K562 (cell line): ENCODE measurements around the gene SMIM12. TPM values are rescaled to one million over a fixed set of nuclear protein-coding genes. Genes with fewer than 3 reads are reported as not detected.

ENCODE experiments used
- ARID2 ChIP-seq: fragments of 450-650 bp; IDR thresholded peaks from 2 replicates; pipeline ENCODE4 v1.6.1; 2017; ENCODE audit warnings: antibody characterized with exemption, mild to moderate bottlenecking
- ELK1 ChIP-seq: sonication (generic); formaldehyde crosslinking; IDR thresholded peaks from 2 replicates; pipeline ENCODE4 v1.8.1; 2022; ENCODE audit warnings: missing genetic modification reagents
- ESRRA ChIP-seq: fragments of 450-650 bp; IDR thresholded peaks from 2 replicates; pipeline ENCODE4 v1.6.1; 2014; ENCODE audit warnings: low read depth, mild to moderate bottlenecking, moderate library complexity, borderline replicate concordance
- ESRRB ChIP-seq: fragments of 250-450 bp; sonication (Bioruptor Pico); IDR thresholded peaks from 2 replicates; pipeline ENCODE4 v1.5.0; 2020; ENCODE audit warnings: mild to moderate bottlenecking, moderate library complexity, borderline replicate concordance
- FOXK1 ChIP-seq: sonication (generic); formaldehyde crosslinking; IDR thresholded peaks from 2 replicates; pipeline ENCODE4 v1.8.0; 2022; ENCODE audit warnings: missing genetic modification reagents, mild to moderate bottlenecking, borderline replicate concordance
- HBP1 ChIP-seq: fragments of 450-650 bp; formaldehyde crosslinking; IDR thresholded peaks from 2 replicates; pipeline ENCODE4 v1.4.0; 2022; ENCODE audit warnings: missing genetic modification characterization
- HDAC6 ChIP-seq: IDR thresholded peaks from 2 replicates; pipeline ENCODE4 v1.6.1; 2012; ENCODE audit warnings: low read depth, mild to moderate bottlenecking, control low read depth, inconsistent platforms, low read length, moderate library complexity
- NFIX ChIP-seq: fragments of 250-450 bp; sonication (Bioruptor Pico); IDR thresholded peaks from 2 replicates; pipeline ENCODE4 v1.4.0; 2020; ENCODE audit warnings: low read depth, mild to moderate bottlenecking, moderate library complexity
- OTX1 ChIP-seq: fragments of 450-650 bp; formaldehyde crosslinking; IDR thresholded peaks from 2 replicates; pipeline ENCODE4 v1.4.0; 2022; ENCODE audit warnings: mild to moderate bottlenecking
- RBM22 ChIP-seq: fragments of 200-400 bp; formaldehyde crosslinking; IDR thresholded peaks from 2 replicates; pipeline ENCODE4 v1.6.1; 2018; ENCODE audit warnings: low read length, low read depth; ENCODE audit not compliant: poor library complexity, severe bottlenecking
- RFX1 ChIP-seq: fragments of 450-650 bp; IDR thresholded peaks from 2 replicates; pipeline ENCODE4 v1.6.1; 2016; ENCODE audit warnings: mild to moderate bottlenecking, moderate library complexity
- SREBF1 ChIP-seq: fragments of 150-350 bp; IDR thresholded peaks from 2 replicates; pipeline ENCODE4 v1.6.1; 2014; ENCODE audit warnings: antibody characterized with exemption, low read depth, low read length, borderline replicate concordance
- SRSF3 ChIP-seq: fragments of 200-400 bp; formaldehyde crosslinking; IDR thresholded peaks from 2 replicates; pipeline ENCODE4 v1.6.1; 2016; ENCODE audit warnings: mild to moderate bottlenecking, low read length, moderate library complexity; ENCODE audit not compliant: insufficient read depth
- STAT5B ChIP-seq: fragments of 250-450 bp; sonication (Bioruptor Pico); IDR thresholded peaks from 2 replicates; pipeline ENCODE4 v1.8.0; 2021; ENCODE audit warnings: mild to moderate bottlenecking, inconsistent platforms
- TCF3 ChIP-seq: sonication (generic); formaldehyde crosslinking; IDR thresholded peaks from 2 replicates; pipeline ENCODE4 v1.4.0; 2020; ENCODE audit warnings: mild to moderate bottlenecking, missing genetic modification reagents
- XRCC3 ChIP-seq: fragments of 450-650 bp; IDR thresholded peaks from 2 replicates; pipeline ENCODE4 v1.6.1; 2017; ENCODE audit warnings: mild to moderate bottlenecking, moderate library complexity
- ZNF143 ChIP-seq: sonication (generic); formaldehyde crosslinking; IDR thresholded peaks from 2 replicates; pipeline ENCODE4 v1.9.0; 2022; ENCODE audit warnings: mild to moderate bottlenecking, missing genetic modification reagents
- ZNF175 ChIP-seq: fragments of 200-800 bp; sonication (Bioruptor generic); IDR thresholded peaks from 2 replicates; pipeline ENCODE4 v1.6.1; 2016; ENCODE audit warnings: low read depth, mild to moderate bottlenecking, missing genetic modification characterization, missing compliant biosample characterization
- ZNF436 ChIP-seq: fragments of 250-450, 450-650 bp; sonication (Bioruptor Pico); formaldehyde crosslinking; IDR thresholded peaks from 2 replicates; pipeline ENCODE4 v1.7.0; 2020; ENCODE audit warnings: mild to moderate bottlenecking
- ZNF551 ChIP-seq: fragments of 250-450 bp; sonication (Bioruptor Pico); IDR thresholded peaks from 2 replicates; pipeline ENCODE4 v1.5.0; 2021; ENCODE audit warnings: mild to moderate bottlenecking, moderate library complexity
- ZNF695 ChIP-seq: fragments of 450-650 bp; formaldehyde crosslinking; IDR thresholded peaks from 2 replicates; pipeline ENCODE4 v1.4.0; 2020; ENCODE audit warnings: mild to moderate bottlenecking, moderate library complexity
- polyA plus RNA-seq, 8 experiments: library from polyadenylated mRNA; depleted of rRNA in 4 of 8; stranded (reverse) in 5 of 8; unstranded in 3 of 8; fragments of >200 nt; fragmentation: Nextera tagmentation in 2 of 8; fragmentation: Illumina TruSeq in 1 of 8; extraction: Ambion mirVana in 2 of 8; extraction: Trizol in 1 of 8; gene quantifications; 2 replicates each; pipeline versions ENCODE4 v1.2.1 to v1.2.3, GENCODE V29; 2011 to 2014; ENCODE audit warnings: inconsistent platforms in 1 of 8, missing spikeins in 1 of 8
- total RNA-seq, 7 experiments: library from RNA; depleted of rRNA in 6 of 7; stranded (reverse); fragments of >200 nt in 6 of 7; fragmentation: Illumina TruSeq in 2 of 7; extraction: Trizol in 2 of 7; gene quantifications; 2 replicates each; pipeline versions ENCODE4 v1.2.1 to v1.2.3, GENCODE V29; 2011 to 2021; ENCODE audit warnings: low replicate concordance in 1 of 7
- TF ChIP-seq, protein P1 (sequence below): fragments of 450-650 bp; IDR thresholded peaks from 2 replicates; pipeline ENCODE4 v1.6.1; 2016; ENCODE audit warnings: low read depth, mild to moderate bottlenecking, moderate library complexity
- TF ChIP-seq, protein P2 (sequence below), 2 experiments: IDR thresholded peaks; 2 replicates each; pipeline ENCODE4 v1.6.1; 2011; ENCODE audit warnings: borderline replicate concordance in 1 of 2, control low read depth in 1 of 2, low read depth in 1 of 2, low read length in 1 of 2, mild to moderate bottlenecking in 1 of 2, mixed read lengths in 1 of 2, moderate library complexity in 1 of 2; ENCODE audit not compliant: insufficient read depth in 1 of 2, insufficient read length in 1 of 2, poor library complexity in 1 of 2, severe bottlenecking in 1 of 2; ENCODE audit errors: extremely low read depth in 1 of 2
- TF ChIP-seq, protein P3 (sequence below): sonication (generic); formaldehyde crosslinking; IDR thresholded peaks from 2 replicates; pipeline ENCODE4 v1.9.0; 2022; ENCODE audit warnings: mild to moderate bottlenecking, missing genetic modification reagents

Gene SMIM12
- total and polyA plus RNA-seq, 9 of the 15 experiments (the other 6 are each of a cell fraction or from before 2014, with no cell fraction given) = 51.7 to 112 (median 63.9) TPM

- TF ChIP-seq ELK1 (CRISPR knock-in tag) (no peak; the same call in 1 of the 2 replicates), NFIX (no peak), SRSF3 (no peak), ZNF551 (CRISPR knock-in tag) (no peak), ZNF175 (CRISPR knock-in tag) (no peak), FOXK1 (CRISPR knock-in tag) (peak; percentile 89; the same call in 1 of the 2 replicates), HDAC6 (no peak), ZNF695 (CRISPR knock-in tag) (no peak), TCF3 (CRISPR knock-in tag) (peak; percentile 45), RBM22 (no peak), RFX1 (no peak), ESRRA (peak; percentile 95), HBP1 (CRISPR knock-in tag) (no peak), ARID2 (no peak), STAT5B (CRISPR knock-in tag) (no peak), ZNF143 (CRISPR knock-in tag) (no peak), SREBF1 (no peak), ESRRB (CRISPR knock-in tag) (no peak), XRCC3 (no peak), ZNF436 (CRISPR knock-in tag) (no peak), OTX1 (CRISPR knock-in tag) (no peak)
- TF ChIP-seq, protein P1, sequence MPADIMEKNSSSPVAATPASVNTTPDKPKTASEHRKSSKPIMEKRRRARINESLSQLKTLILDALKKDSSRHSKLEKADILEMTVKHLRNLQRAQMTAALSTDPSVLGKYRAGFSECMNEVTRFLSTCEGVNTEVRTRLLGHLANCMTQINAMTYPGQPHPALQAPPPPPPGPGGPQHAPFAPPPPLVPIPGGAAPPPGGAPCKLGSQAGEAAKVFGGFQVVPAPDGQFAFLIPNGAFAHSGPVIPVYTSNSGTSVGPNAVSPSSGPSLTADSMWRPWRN = 0 out of 2 replicates have a peak, but pooled peaks have one; percentile 31
- TF ChIP-seq, protein P2, sequence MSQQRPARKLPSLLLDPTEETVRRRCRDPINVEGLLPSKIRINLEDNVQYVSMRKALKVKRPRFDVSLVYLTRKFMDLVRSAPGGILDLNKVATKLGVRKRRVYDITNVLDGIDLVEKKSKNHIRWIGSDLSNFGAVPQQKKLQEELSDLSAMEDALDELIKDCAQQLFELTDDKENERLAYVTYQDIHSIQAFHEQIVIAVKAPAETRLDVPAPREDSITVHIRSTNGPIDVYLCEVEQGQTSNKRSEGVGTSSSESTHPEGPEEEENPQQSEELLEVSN (IDR thresholded peaks at IDR 0.05; ENCODE audit: borderline replicate concordance in 1 of 2, extremely low read depth in 1 of 2, insufficient read depth in 1 of 2, insufficient read length in 1 of 2, low read depth in 1 of 2, low read length in 1 of 2, poor library complexity in 1 of 2, severe bottlenecking in 1 of 2) = peak; percentile 97
- TF ChIP-seq, protein P3, sequence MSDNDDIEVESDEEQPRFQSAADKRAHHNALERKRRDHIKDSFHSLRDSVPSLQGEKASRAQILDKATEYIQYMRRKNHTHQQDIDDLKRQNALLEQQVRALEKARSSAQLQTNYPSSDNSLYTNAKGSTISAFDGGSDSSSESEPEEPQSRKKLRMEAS (CRISPR knock-in tag) = peak; percentile 100
Measured at GRCh38 chr1:34859446-34860200, at the start of gene SMIM12 (continued).
